Panc1 (cell line): ENCODE results near the gene ANO1. TPM values are rescaled to one million over a fixed set of nuclear protein-coding genes. Genes with fewer than 3 reads are reported as not detected.

ENCODE experiments used
- ATAC-seq: fragments of 200-7000 bp; cut with Tn5 transposase; 2 replicates; pipeline ENCODE4 v1.9.1; 2020; ENCODE audit warnings: mild to moderate bottlenecking, moderate library complexity
- BruUV-seq: library from RNA; stranded (reverse); fragments of 400-500 nt; replicated peaks from 2 replicates; lab custom pipeline; 2021; lab: Mats Ljungman, UMichigan
- CTCF ChIA-PET: fragments of 300-600 bp; sonication (Branson Sonifier 250); formaldehyde crosslinking; loops from one replicate; lab custom pipeline; 2022; ENCODE audit warnings: antibody characterized with exemption; lab: Charles Lee
- POLR2A ChIA-PET: fragments of 300-600 bp; sonication (Branson Sonifier 250); formaldehyde crosslinking; loops from one replicate; lab custom pipeline; 2022; ENCODE audit warnings: antibody characterized with exemption; lab: Charles Lee
- DNase-seq: peaks from one replicate; pipeline ENCODE4 v3.0.0-alpha.2; 2010; ENCODE audit warnings: low read depth, low spot score
- H3K27ac ChIP-seq: 2 replicates; pipeline ENCODE4 v1.5.1; 2011; ENCODE audit warnings: mild to moderate bottlenecking, low read length, inconsistent platforms
- H3K27me3 ChIP-seq: fragments of 200-500 bp; sonication (Bioruptor generic); 2 replicates; pipeline ENCODE4 v1.6.0; 2014; ENCODE audit warnings: low read length, inconsistent platforms; ENCODE audit not compliant: control insufficient read depth, insufficient read depth
- H3K36me3 ChIP-seq: fragments of 200-500 bp; sonication (Bioruptor generic); 2 replicates; pipeline ENCODE4 v1.5.1; 2014; ENCODE audit warnings: inconsistent platforms, mild to moderate bottlenecking, low read length, moderate library complexity; ENCODE audit not compliant: control insufficient read depth, insufficient read depth
- H3K4me1 ChIP-seq: 2 replicates; pipeline ENCODE4 v1.5.1; 2011; ENCODE audit warnings: inconsistent platforms, mild to moderate bottlenecking, low read length, moderate library complexity; ENCODE audit not compliant: control insufficient read depth, insufficient read depth
- H3K4me3 ChIP-seq, 2 experiments: 2 replicates each; pipeline ENCODE4 v1.5.1; 2011 to 2012; ENCODE audit warnings: low read depth in 2 of 2, low read length in 2 of 2, mild to moderate bottlenecking in 2 of 2, inconsistent platforms in 1 of 2, moderate library complexity in 1 of 2
- H3K9me3 ChIP-seq: fragments of 200-500 bp; sonication (Bioruptor generic); 2 replicates; pipeline ENCODE4 v1.5.1; 2014; ENCODE audit warnings: low read depth, mild to moderate bottlenecking, inconsistent platforms, low read length, moderate library complexity; ENCODE audit not compliant: control insufficient read depth, insufficient read depth
- CTCF ChIP-seq: fragments of 450-650 bp; IDR thresholded peaks from 2 replicates; pipeline ENCODE4 v1.5.1; 2017; ENCODE audit warnings: mild to moderate bottlenecking
- POLR2AphosphoS5 ChIP-seq: IDR thresholded peaks from 2 replicates; pipeline ENCODE4 v1.6.1; 2012; ENCODE audit warnings: mild to moderate bottlenecking, low read depth, low read length, moderate library complexity
- REST ChIP-seq, 2 experiments: IDR thresholded peaks; 2 replicates each; pipeline ENCODE4 v1.6.1; 2011 to 2012; ENCODE audit warnings: low read depth in 2 of 2, control low read depth in 1 of 2, low read length in 1 of 2, mild to moderate bottlenecking in 1 of 2, moderate library complexity in 1 of 2; ENCODE audit not compliant: insufficient read depth in 1 of 2
- SIN3A ChIP-seq: IDR thresholded peaks from 2 replicates; pipeline ENCODE4 v1.6.1; 2012; ENCODE audit warnings: low read depth, mild to moderate bottlenecking, low read length, moderate library complexity, borderline replicate concordance; ENCODE audit not compliant: insufficient read depth
- TCF7L2 ChIP-seq: IDR thresholded peaks from 2 replicates; pipeline ENCODE4 v1.6.1; 2011; ENCODE audit warnings: mild to moderate bottlenecking, low read depth, low read length, inconsistent platforms
- in situ Hi-C: cut with HindIII; loops from 2 replicates; pipeline ENCODE4 v1.10.0; 2016; ENCODE audit warnings: low sequenced_read_pairs, low pct_unique_long_range_greater_than_20kb
- intact Hi-C: fragments of 100-400 bp; cut with micrococcal nuclease; formaldehyde crosslinking; loops from one replicate; pipeline ENCODE4 v1.10.0; 2022; ENCODE audit not compliant: unreplicated experiment
- total RNA-seq: library from RNA; stranded (reverse); gene quantifications from one replicate; pipeline ENCODE4 v1.2.1, GENCODE V29; 2021; ENCODE audit not compliant: unreplicated experiment

The ANO1 gene
- total RNA-seq, 1 experiment from 2014 or later: 2.3 TPM

GRCh38 chr11:70032943-70033710, 45.0 kb upstream of the ANO1 start:
- ATAC-seq: no peak

GRCh38 chr11:70033711-70034070, 44.4 kb upstream of the ANO1 start:
- no TSS peak for BruUV-seq
- no peak overlapping the region for H3K4me3 ChIP-seq
- in situ Hi-C loops: no loop called here
- H3K4me1 ChIP-seq: no peaks in the 10 kb centered on the region
- H3K27me3 ChIP-seq: no peaks in the 10 kb centered on the region; the same call in 1 of the 2 replicates
- intact Hi-C loops: no loop called here
- H3K9me3 ChIP-seq: no peaks in the 10 kb centered on the region
- DNase-seq (no peak), ATAC-seq (no peak)
- ChIA-PET POLR2A (no interaction called here), CTCF (no interaction called here)
- TF ChIP-seq TCF7L2 (no peak), REST (IDR thresholded peaks at IDR 0.05; ENCODE audit: insufficient read depth in 1 of 2, low read depth in 2 of 2, low read length in 1 of 2) (no peak), CTCF (no peak), SIN3A (no peak), POLR2AphosphoS5 (no peak)
- no peak overlapping the region for H3K27ac ChIP-seq
- no peaks in the 10 kb centered on the region for H3K36me3 ChIP-seq

More at GRCh38 chr11:70032943-70033710, 45.0 kb upstream of the ANO1 start:
- TF ChIP-seq TCF7L2: no peak
- TF ChIP-seq CTCF: no peak
- TF ChIP-seq SIN3A: no peak
- no peak for TF ChIP-seq REST (IDR thresholded peaks at IDR 0.05; ENCODE audit: insufficient read depth in 1 of 2, low read depth in 2 of 2, low read length in 1 of 2)
- no peak for TF ChIP-seq POLR2AphosphoS5
- DNase-seq: no peak
- intact Hi-C loops: no loop called here
- no TSS peak for BruUV-seq
- POLR2A ChIA-PET: no interaction called here
- Histone ChIP-seq H3K27me3 (no peaks in the 10 kb centered on the region; the same call in 1 of the 2 replicates), H3K9me3 (no peaks in the 10 kb centered on the region), H3K36me3 (no peaks in the 10 kb centered on the region), H3K4me3 (no peak overlapping the region), H3K27ac (no peak overlapping the region), H3K4me1 (no peaks in the 10 kb centered on the region)
- CTCF ChIA-PET: no interaction called here
- in situ Hi-C loops: no loop called here
